Sciatic nerve (tissue), 2 donors: Measurements from ENCODE around the gene CPNE8. TPM values are rescaled to one million over a fixed set of nuclear protein-coding genes. Genes with fewer than 3 reads are reported as not detected.

ENCODE experiments used
- ATAC-seq: fragments of 200-7000 bp; cut with Tn5 transposase; one replicate; pipeline ENCODE4 v1.9.1; 2020; ENCODE audit warnings: mild to moderate bottlenecking, moderate library complexity
- DNase-seq: peaks from one replicate; pipeline ENCODE4 v3.0.0-alpha.2; 2020; ENCODE audit warnings: low spot score
- intact Hi-C: fragments of 100-400 bp; cut with DNase I; formaldehyde crosslinking; loops from one replicate; pipeline ENCODE4 v1.14.2; 2022
- total RNA-seq: library from RNA; stranded (reverse); fragmentation: NEBNext Ultra II Directional; extraction: Animal tissue kit (Norgen Biotek cat#: 25700); gene quantifications from one replicate; pipeline ENCODE4 v1.2.1, GENCODE V29; 2021
- donor health status: DM: no; HTN: no; CAD: no.
- donor health status: DM: no; HTN: no; CAD: no.

The CPNE8 gene
- total RNA-seq, result 26.6 TPM

- intact Hi-C loops, result no loop called here
- DNase-seq (peak; percentile 92), ATAC-seq (peak; percentile 96)
Measured at GRCh38 chr12:38905480-38906351, at the start of gene CPNE8. CPNE8 (minus strand) TSS chr12:38905591; CDS start chr12:38905534, 57 bp downstream.

GRCh38 chr12:38954238-38954873 is 49.0 kb upstream of the CPNE8 start:
- intact Hi-C loops, result no loop called here
- no peak for DNase-seq
- ATAC-seq, result no peak

GRCh38 chr12:38949363-38949762 is 44.0 kb upstream of the CPNE8 start:
- ATAC-seq, result no peak
- intact Hi-C loops, result no loop called here
- DNase-seq, result no peak

GRCh38 chr12:38934686-38935085 is 29.3 kb upstream of the CPNE8 start:
- intact Hi-C loops, result no loop called here
- ATAC-seq, result no peak

GRCh38 chr12:38934078-38934584 is 28.7 kb upstream of the CPNE8 start:
- intact Hi-C loops, result no loop called here
- DNase-seq (no peak), ATAC-seq (no peak)

More at GRCh38 chr12:38934686-38935085, 29.3 kb upstream of the CPNE8 start:
- no peak for DNase-seq

GRCh38 chr12:38932320-38932719 is 26.9 kb upstream of the CPNE8 start:
- no peak for ATAC-seq
- DNase-seq, result no peak
- intact Hi-C loops, result no loop called here

GRCh38 chr12:38931461-38931860 is 26.1 kb upstream of the CPNE8 start:
- no peak for DNase-seq
- ATAC-seq, result no peak
- intact Hi-C loops, result no loop called here

GRCh38 chr12:38930990-38931389 is 25.6 kb upstream of the CPNE8 start:
- intact Hi-C loops, result no loop called here
- ATAC-seq, result no peak

GRCh38 chr12:38926501-38926900 is 21.1 kb upstream of the CPNE8 start:
- ATAC-seq (no peak), DNase-seq (no peak)
- intact Hi-C loops, result no loop called here

More at GRCh38 chr12:38930990-38931389, 25.6 kb upstream of the CPNE8 start:
- DNase-seq, result no peak

GRCh38 chr12:38921025-38921677 is 15.8 kb upstream of the CPNE8 start:
- intact Hi-C loops, result no loop called here
- no peak for ATAC-seq
- no peak for DNase-seq

- ATAC-seq (no peak), DNase-seq (no peak)
- intact Hi-C loops, result no loop called here
Measured at GRCh38 chr12:38919191-38919590, 13.8 kb upstream of the CPNE8 start.

- DNase-seq (no peak), ATAC-seq (peak; percentile 86)
- intact Hi-C loops, result no loop called here
Measured at GRCh38 chr12:38915429-38916182, 10.2 kb upstream of the CPNE8 start.

- no peak for ATAC-seq
- no peak for DNase-seq
- intact Hi-C loops, result no loop called here
Measured at GRCh38 chr12:38912116-38912515, 6.7 kb upstream of the CPNE8 start.

- intact Hi-C loops, result no loop called here
- ATAC-seq, result no peak
Measured at GRCh38 chr12:38911611-38912010, 6.2 kb upstream of the CPNE8 start.

GRCh38 chr12:38907201-38907923 is 2.0 kb upstream of the CPNE8 start:
- DNase-seq, result no peak
- no peak for ATAC-seq
- intact Hi-C loops, result no loop called here

More at GRCh38 chr12:38911611-38912010, 6.2 kb upstream of the CPNE8 start:
- no peak for DNase-seq

- ATAC-seq, result peak; percentile 89
- peak; percentile 94 for DNase-seq
- intact Hi-C loops, result no loop called here
Measured at GRCh38 chr12:38906482-38907200, 1.2 kb upstream of the CPNE8 start.

- intact Hi-C loops, result no loop called here
- ATAC-seq (peak; percentile 90), DNase-seq (peak; percentile 87)
Measured at GRCh38 chr12:38904537-38905479, 583 bp downstream of the CPNE8 start.
